ENCODE measurements around the gene SLC4A7. TPM values are rescaled to one million over a fixed set of nuclear protein-coding genes. Genes with fewer than 3 reads are reported as not detected.

Gene SLC4A7
- total and polyA plus RNA-seq, 10 of the 15 experiments (the other 5 are each of a cell fraction or from before 2014, with no cell fraction given) = 4.4 to 41.4 (median 18.3) TPM

- TF ChIP-seq RUNX3 (IDR thresholded peaks at IDR 0.05; ENCODE audit: low read length) = peak; percentile 56
- TF ChIP-seq HSF1 (IDR thresholded peaks at IDR 0.05; ENCODE audit: low read depth, low read length) = no peak
- TF ChIP-seq FOS (IDR thresholded peaks at IDR 0.05; ENCODE audit: borderline replicate concordance, extremely low read depth, insufficient read length) = no peak
- TF ChIP-seq FOXM1 (IDR thresholded peaks at IDR 0.05; ENCODE audit: low read depth, low read length) = 0 out of 2 replicates have a peak, but pooled peaks have one; percentile 16
- peak; percentile 82 for TF ChIP-seq RAD21 (IDR thresholded peaks at IDR 0.05; ENCODE audit: insufficient read depth, low read depth, low read length)
- TF ChIP-seq SPI1 (IDR thresholded peaks at IDR 0.05; ENCODE audit: borderline replicate concordance, insufficient read depth, low read depth, low read length) = peak; percentile 38; the same call in 1 of the 2 replicates
- peak; percentile 81 for TF ChIP-seq ZNF592 (IDR thresholded peaks at IDR 0.05)
These were observed 126.4 kb downstream of the SLC4A7 start (continued) for GRCh38 chr3:27357665-27358258.

Data from GM12878 (cell line).